GM13976 (cell line): Measurements from ENCODE around the gene CLIP1.

ENCODE experiments used
- DNase-seq: peaks from one replicate; pipeline ENCODE4 v3.0.0; 2012; ENCODE audit warnings: low spot score
- CTCF ChIP-seq: IDR thresholded peaks from 2 replicates; pipeline ENCODE4 v1.5.1; 2012; ENCODE audit warnings: borderline replicate concordance, mild to moderate bottlenecking; ENCODE audit not compliant: insufficient read depth; ENCODE audit errors: extremely low read depth, missing control alignments, control extremely low read depth
- in situ Hi-C: fragments of 300-500 bp; cut with MboI; formaldehyde crosslinking; loops from one replicate; pipeline ENCODE4 v1.12.0; 2022; ENCODE audit warnings: low sequenced_read_pairs, mixed read lengths, inconsistent platforms; ENCODE audit not compliant: unreplicated experiment

The CLIP1 gene

DNA sequence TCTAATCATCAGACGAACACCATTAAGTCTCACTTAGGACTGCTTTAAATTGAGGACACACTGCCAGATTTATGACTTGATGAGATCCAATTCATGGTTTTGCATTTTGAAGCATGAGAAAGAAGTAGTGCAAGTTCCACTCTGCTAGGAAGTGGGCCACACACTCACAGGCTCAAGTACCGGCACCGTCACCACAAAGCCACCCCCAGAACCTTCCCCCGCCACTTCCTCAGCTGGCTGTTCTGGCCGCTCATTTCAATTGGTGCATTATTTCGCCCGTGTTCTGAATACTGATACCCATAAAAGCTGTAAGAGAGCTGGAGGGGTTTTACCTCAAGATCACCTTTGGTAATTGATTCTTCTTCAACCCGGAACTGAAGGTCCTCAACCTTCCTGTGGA is 70.1 kb downstream of the CLIP1 start:
- no peak for TF ChIP-seq CTCF
- in situ Hi-C loops, result no loop called here
- DNase-seq, result no peak

GRCh38 chr12:122350141-122350848 is 72.2 kb downstream of the CLIP1 start:
- in situ Hi-C loops, result no loop called here

DNA sequence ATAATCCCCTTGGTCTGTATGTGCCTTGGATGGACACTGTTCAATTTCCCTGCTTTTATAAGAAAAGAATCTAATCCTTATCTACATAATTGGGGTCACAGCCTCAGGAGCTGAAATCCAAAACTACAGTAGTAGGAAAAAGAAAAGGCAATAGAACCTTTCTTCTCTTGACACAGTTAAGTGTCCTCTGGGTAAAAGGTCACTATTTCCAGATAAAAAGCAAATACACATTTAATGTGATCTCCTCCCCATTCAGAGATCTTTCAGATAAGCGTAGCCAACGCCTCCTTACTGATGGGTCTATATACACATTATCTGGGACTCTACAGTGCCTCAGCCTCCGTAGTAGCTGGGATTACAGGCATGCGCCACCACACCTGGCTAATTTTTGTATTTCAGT is 73.4 kb downstream of the CLIP1 start:
- no peak for TF ChIP-seq CTCF
- no peak for DNase-seq
- in situ Hi-C loops, result no loop called here

More at GRCh38 chr12:122350141-122350848, 72.2 kb downstream of the CLIP1 start:
- no peak for TF ChIP-seq CTCF
- DNase-seq, result no peak

DNA sequence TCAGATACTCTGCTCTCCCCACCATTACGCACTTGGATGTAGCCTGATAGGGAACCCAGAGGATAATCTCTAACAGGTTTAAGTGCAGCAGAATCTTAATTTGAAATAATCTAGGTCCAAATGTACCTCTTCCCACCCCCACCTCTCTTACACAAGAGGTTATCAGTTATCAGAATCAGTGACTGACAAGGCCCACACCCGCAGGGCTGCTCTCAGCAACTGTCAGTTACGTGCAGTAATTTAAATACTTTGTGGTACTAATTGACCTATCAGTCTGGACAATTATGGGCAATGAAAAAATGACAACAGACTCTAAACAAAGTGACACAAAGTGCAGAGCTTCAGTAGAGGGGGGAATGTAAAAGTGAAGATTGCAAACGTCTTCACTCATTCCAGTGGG is 74.0 kb downstream of the CLIP1 start:
- in situ Hi-C loops, result no loop called here
- DNase-seq, result no peak
- TF ChIP-seq CTCF, result no peak

DNA sequence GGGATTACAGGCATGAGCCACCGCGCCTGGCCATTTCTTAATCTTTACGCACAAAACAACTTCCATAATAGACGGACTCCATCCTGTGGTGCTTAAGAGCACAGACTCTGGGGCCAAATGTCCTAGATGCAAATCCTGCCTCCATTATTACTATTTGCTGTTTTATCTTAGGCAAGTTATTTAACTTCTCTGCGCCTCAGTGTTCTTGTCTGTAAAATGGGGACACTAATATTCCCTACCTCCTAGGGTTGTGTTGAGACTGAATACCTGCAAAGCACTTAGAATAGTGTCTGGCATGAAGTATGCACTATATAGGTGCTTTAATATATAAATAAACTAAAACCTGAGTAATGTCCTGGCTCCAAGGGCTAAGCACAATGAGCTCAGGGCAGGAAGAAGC is 76.4 kb downstream of the CLIP1 start:
- no peak for DNase-seq
- in situ Hi-C loops, result no loop called here

DNA sequence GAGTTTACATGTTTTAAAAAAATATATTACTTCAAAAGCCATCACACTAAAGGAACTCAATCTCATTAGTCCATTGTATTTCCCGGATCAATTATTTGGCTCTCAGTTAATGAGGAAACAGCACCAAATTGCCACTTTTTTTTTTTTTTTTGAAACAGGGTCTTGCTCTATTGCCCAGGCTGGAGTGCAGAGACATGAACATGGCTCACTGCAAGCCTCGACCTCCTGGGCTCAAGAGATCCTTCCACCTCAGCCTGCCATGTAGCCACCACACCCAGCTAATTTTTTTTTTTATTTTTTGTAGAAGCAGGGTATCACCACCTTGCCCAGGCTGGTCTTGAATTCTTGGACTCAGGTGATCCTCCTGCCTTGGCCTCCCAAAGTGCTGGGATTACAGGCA is 77.4 kb downstream of the CLIP1 start:
- DNase-seq, result no peak
- in situ Hi-C loops, result no loop called here
- TF ChIP-seq CTCF, result no peak

More for the DNA sequence above, 76.4 kb downstream of the CLIP1 start:
- no peak for TF ChIP-seq CTCF
